Naive thymus-derived CD4-positive, alpha-beta T cell (primary cell): ENCODE data around the gene MARK3. TPM values are rescaled to one million over a fixed set of nuclear protein-coding genes. Genes with fewer than 3 reads are reported as not detected.
A peak's percentile ranks its signal among the peaks of the same experiment; 100 is the strongest.

ENCODE experiments used
- ATAC-seq: fragments of 150-1000 bp; cut with Tn5 transposase; 2 replicates; pipeline ENCODE4 v1.10.0; 2021; ENCODE audit warnings: mild to moderate bottlenecking, moderate library complexity
- CTCF ChIA-PET: fragments of 350-600 bp; sonication (Branson Sonifier 250); formaldehyde crosslinking; loops from one replicate; lab custom pipeline; 2021; ENCODE audit warnings: antibody characterized with exemption; lab: Charles Lee
- POLR2A ChIA-PET: fragments of 350-600 bp; sonication (Branson Sonifier 250); formaldehyde crosslinking; loops from one replicate; lab custom pipeline; 2021; ENCODE audit warnings: antibody characterized with exemption, inconsistent platforms; lab: Charles Lee
- DNase-seq, 9 donors: peaks; one replicate each; pipeline versions ENCODE4 v3.0.0 to v3.0.0-alpha.2; 2020 to 2022; ENCODE audit warnings: mixed read lengths in 1 of 9
- H3K27ac ChIP-seq: one replicate; pipeline ENCODE4 v1.7.0; 2013; ENCODE audit warnings: mild to moderate bottlenecking, low read depth, low read length, moderate library complexity
- H3K27me3 ChIP-seq, 2 donors: one replicate each; pipeline ENCODE4 v1.7.0; 2013; ENCODE audit warnings: low read length in 2 of 2, mild to moderate bottlenecking in 2 of 2, moderate library complexity in 2 of 2; ENCODE audit not compliant: control insufficient read depth in 2 of 2, insufficient read depth in 2 of 2
- H3K36me3 ChIP-seq, 3 experiments: 1 replicate in 2 of 3; 2 replicates in 1 of 3; pipeline ENCODE4 v1.7.0; 2013; ENCODE audit warnings: low read length in 3 of 3, mild to moderate bottlenecking in 3 of 3, moderate library complexity in 1 of 3; ENCODE audit not compliant: insufficient read depth in 3 of 3, control insufficient read depth in 2 of 3
- H3K4me1 ChIP-seq, 2 donors: one replicate each; pipeline ENCODE4 v1.7.0; 2013; ENCODE audit warnings: low read length in 2 of 2, mild to moderate bottlenecking in 2 of 2, moderate library complexity in 1 of 2; ENCODE audit not compliant: control insufficient read depth in 2 of 2, insufficient read depth in 2 of 2
- H3K4me3 ChIP-seq: 2 replicates; pipeline ENCODE4 v1.7.0; 2013; ENCODE audit warnings: mild to moderate bottlenecking, low read length
- H3K9me3 ChIP-seq, 3 experiments: 1 replicate in 2 of 3; 2 replicates in 1 of 3; pipeline ENCODE4 v1.7.0; 2013; ENCODE audit warnings: low read length in 3 of 3; ENCODE audit not compliant: control insufficient read depth in 2 of 3
- H3K27ac Mint-ChIP-seq, 9 donors: one replicate each; pipeline ENCODE4 v1.8.0; 2020 to 2022; ENCODE audit warnings: mixed read lengths in 9 of 9, mild to moderate bottlenecking in 8 of 9, moderate library complexity in 5 of 9, inconsistent platforms in 2 of 9
- H3K27me3 Mint-ChIP-seq, 5 donors: one replicate each; pipeline ENCODE4 v1.8.0; 2021 to 2022; ENCODE audit warnings: mixed read lengths in 5 of 5, mild to moderate bottlenecking in 1 of 5
- H3K36me3 Mint-ChIP-seq, 5 donors: one replicate each; pipeline ENCODE4 v1.8.0; 2020 to 2022; ENCODE audit warnings: mixed read lengths in 5 of 5, mild to moderate bottlenecking in 3 of 5, inconsistent platforms in 1 of 5
- H3K4me1 Mint-ChIP-seq, 7 donors: one replicate each; pipeline ENCODE4 v1.8.0; 2020 to 2022; ENCODE audit warnings: mixed read lengths in 7 of 7, mild to moderate bottlenecking in 3 of 7, inconsistent platforms in 1 of 7
- H3K4me3 Mint-ChIP-seq, 10 donors: one replicate each; pipeline ENCODE4 v1.8.0; 2020 to 2022; ENCODE audit warnings: mild to moderate bottlenecking in 10 of 10, mixed read lengths in 10 of 10, moderate library complexity in 6 of 10, inconsistent platforms in 2 of 10
- H3K9me3 Mint-ChIP-seq, 11 donors: one replicate each; pipeline ENCODE4 v1.8.0; 2020 to 2022; ENCODE audit warnings: mixed read lengths in 11 of 11, mild to moderate bottlenecking in 4 of 11, inconsistent platforms in 1 of 11, moderate library complexity in 1 of 11
- intact Hi-C, 2 donors: fragments of 100-400 bp; cut with micrococcal nuclease; formaldehyde crosslinking; loops; one replicate each; pipeline ENCODE4 v1.15.1; 2023
- polyA plus RNA-seq, 2 donors: library from polyadenylated mRNA; unstranded; fragments of 300-500 nt; fragmentation: Illumina TruSeq; gene quantifications; one replicate each; pipeline ENCODE4 v1.2.3, GENCODE V29; 2021
- total RNA-seq, 6 experiments: library from RNA in 5 of 6; stranded (reverse) in 5 of 6; gene quantifications; 1 replicate in 5 of 6; 2 replicates in 1 of 6; pipeline ENCODE4 v1.2.3 and lab custom pipeline; 2021 to 2026

MARK3 gene
- total and polyA plus RNA-seq, 7 experiments from 2014 or later, result 28.2 to 133 (median 100) TPM

DNA sequence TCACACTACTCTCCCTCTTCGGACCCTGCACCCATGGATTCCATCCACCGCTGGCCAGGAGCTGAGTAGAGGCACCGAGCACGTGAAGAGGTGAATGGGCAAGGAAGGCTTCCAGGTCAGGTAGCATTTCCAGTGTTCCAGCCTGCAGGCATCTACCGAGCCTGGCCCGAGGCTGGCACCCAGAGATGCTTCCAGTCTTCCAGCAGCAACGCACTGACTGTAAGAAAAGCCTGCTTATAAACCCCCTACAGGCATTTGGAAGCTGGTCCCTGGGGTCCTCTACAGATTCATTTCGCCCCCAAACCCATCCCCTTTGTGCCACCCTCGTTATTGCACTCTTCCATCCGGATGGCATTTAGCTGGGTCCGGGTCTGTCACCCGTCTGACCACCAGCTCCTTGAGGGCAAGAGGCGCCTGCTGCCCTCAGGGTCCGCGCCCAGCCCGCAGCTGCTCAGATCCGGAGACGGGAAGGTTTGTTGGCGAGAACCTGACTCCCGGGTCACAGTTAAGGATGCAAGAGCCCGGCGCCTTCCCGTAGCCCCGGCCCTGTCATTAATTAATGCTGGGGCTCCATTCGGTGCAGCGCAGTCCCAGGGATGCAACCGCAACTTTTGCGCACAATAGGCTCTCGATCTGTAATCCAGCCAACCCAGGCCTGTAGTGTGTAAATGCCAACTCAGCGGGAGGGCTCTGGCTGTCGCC, 614 bp upstream of the MARK3 start:
- Histone ChIP-seq H3K36me3 (no peaks in the 10 kb centered on the region), H3K9me3 (no peaks in the 10 kb centered on the region), H3K4me1 (peaks cover 26 to 28% of the 10 kb centered on the region in 2 donors), H3K27me3 (no peaks in the 10 kb centered on the region), H3K4me3 (peak overlapping the region; percentile 98), H3K27ac (peak overlapping the region; percentile 90)
- peaks cover 0 to 10% (median 0%) of the 10 kb centered on the region in 5 donors for H3K36me3 Mint-ChIP-seq
- peak overlapping the region; percentile 91 to 97 (median 94) for H3K27ac Mint-ChIP-seq
- POLR2A ChIA-PET, result interaction anchor here (0.6 to 4.2 kb wide), 4 partner anchors 44 to 1022 kb away, joined by 4 to 51 read pairs (median 4); partner anchors contain the start of genes CINP, EIF5 and TECPR2
- CTCF ChIA-PET, result interaction anchor here (0.6 kb wide), 1 partner anchor 9 kb away, joined by 3 read pairs; no protein-coding TSS in a partner anchor
- peaks cover 12 to 46% (median 33%) of the 10 kb centered on the region in 7 donors for H3K4me1 Mint-ChIP-seq
- peak overlapping the region; percentile 89 to 99 (median 94) for H3K4me3 Mint-ChIP-seq
- intact Hi-C loops, result loop anchor here (1.0 to 10.0 kb wide), 10 partner anchors 10 to 1650 kb away; partner anchors contain the start of genes BAG5 (in 2 of the 2), COA8 (in 2 of the 2), EIF5 (in 2 of the 2) and RCOR1 (in 2 of the 2)
- DNase-seq, result no peak
- H3K27me3 Mint-ChIP-seq, result peaks cover 0 to 15% (median 9%) of the 10 kb centered on the region in 5 donors
- no peak for ATAC-seq
- no peaks in the 10 kb centered on the region for H3K9me3 Mint-ChIP-seq

DNA sequence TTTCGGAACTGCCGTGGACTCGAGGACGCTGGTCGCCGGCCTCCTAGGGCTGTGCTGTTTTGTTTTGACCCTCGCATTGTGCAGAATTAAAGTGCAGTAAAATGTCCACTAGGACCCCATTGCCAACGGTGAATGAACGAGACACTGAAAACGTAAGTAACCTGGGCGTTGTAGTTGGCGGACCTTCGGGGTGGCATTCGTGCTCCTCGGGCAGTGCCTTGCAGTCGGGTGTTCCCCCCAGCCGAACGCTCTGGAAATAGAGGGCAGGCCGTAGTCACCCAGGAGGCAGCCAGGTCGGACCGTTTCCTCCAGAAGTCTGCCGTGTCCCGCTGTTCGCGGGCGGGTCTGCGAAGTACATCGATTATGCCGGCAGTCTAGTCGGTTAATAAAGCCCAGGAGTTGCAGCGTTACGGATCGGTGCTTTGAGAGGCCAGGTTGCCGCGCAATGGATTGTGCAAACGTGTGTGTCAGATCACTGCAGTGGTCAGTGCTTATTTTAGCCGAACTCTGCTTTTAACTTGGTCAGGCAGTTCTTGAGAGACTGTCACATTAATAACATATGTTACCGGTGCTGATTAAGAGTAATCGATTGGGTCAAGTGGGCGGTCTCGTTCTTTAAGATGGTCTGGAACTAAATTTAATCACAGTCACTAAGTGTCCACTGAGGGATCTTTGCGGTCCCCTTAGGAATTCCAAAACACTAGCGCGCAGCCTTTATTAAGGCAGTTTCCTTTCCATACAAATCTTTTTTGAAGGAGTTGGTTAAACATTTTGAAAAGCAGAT, 906 bp downstream of the MARK3 start:
- intact Hi-C loops, result loop anchor here (1.0 to 10.0 kb wide), 11 partner anchors 8 to 1651 kb away; partner anchors contain the start of genes BAG5 (in 2 of the 2), COA8 (in 2 of the 2), EIF5 (in 2 of the 2) and RCOR1 (in 2 of the 2)
- no peaks in the 10 kb centered on the region for H3K9me3 ChIP-seq
- H3K27me3 ChIP-seq, result no peaks in the 10 kb centered on the region
- Mint-ChIP-seq H3K4me3 (peak overlapping the region; percentile 94 to 99 (median 96)), H3K4me1 (peaks cover 12 to 58% (median 41%) of the 10 kb centered on the region in 7 donors), H3K36me3 (peaks cover 0 to 10% (median 0%) of the 10 kb centered on the region in 5 donors), H3K27me3 (peaks cover 0 to 13% (median 9%) of the 10 kb centered on the region in 5 donors), H3K27ac (peak overlapping the region; percentile 91 to 98 (median 95)), H3K9me3 (no peaks in the 10 kb centered on the region)
- ChIA-PET POLR2A (interaction anchor here (1.8 to 4.2 kb wide), 3 partner anchors 45 to 52 kb away, joined by 5 to 51 read pairs (median 18); partner anchors contain the start of gene EIF5), CTCF (no interaction called here)
- H3K27ac ChIP-seq, result peak overlapping the region; percentile 90
- peak overlapping the region; percentile 98 for H3K4me3 ChIP-seq
- H3K4me1 ChIP-seq, result peaks cover 26 to 36% of the 10 kb centered on the region in 2 donors
- DNase-seq (peak in 5 of 9 donors; percentile 22 to 49 (median 26)), ATAC-seq (no peak)
- no peaks in the 10 kb centered on the region for H3K36me3 ChIP-seq

DNA sequence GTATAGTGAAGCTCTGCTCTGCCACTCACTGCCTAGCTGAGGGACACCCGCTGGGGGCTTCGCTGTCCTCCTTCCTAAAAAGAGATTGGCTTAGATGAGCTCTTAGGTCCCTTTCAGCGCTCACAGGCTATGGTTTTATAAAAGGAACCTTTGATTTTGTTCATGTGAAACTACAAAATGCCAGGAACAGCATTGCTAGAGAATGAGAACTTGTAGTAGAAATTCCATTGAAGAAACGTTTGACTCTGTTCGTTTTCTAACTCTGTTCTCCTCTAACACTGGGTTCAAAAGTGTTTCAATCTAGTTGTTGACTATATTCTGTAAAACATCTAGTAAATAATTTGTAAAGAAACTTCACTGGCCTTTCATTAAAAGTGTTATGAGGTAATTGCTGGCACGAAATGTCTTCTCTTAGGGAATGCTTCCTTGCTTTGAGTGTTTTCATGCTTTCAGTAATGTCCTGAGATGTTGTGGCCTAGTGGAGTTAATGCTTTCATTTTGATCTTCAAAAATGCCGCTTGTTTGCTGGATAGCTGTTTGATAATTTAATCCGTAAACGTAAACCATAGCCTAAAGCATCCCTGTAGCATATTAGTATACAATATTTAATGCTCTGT, 1.6 kb downstream of the MARK3 start:
- H3K27ac ChIP-seq, result peak overlapping the region; percentile 90
- POLR2A ChIA-PET, result interaction anchor here (0.6 to 2.7 kb wide), 2 partner anchors 18 to 53 kb away, joined by 3 to 18 read pairs; partner anchors contain the start of gene EIF5
- DNase-seq (no peak), ATAC-seq (no peak)
- peak overlapping the region; percentile 94 to 99 (median 96) for H3K4me3 Mint-ChIP-seq
- CTCF ChIA-PET, result no interaction called here
- H3K27ac Mint-ChIP-seq, result peak overlapping the region; percentile 91 to 98 (median 95)
- no peaks in the 10 kb centered on the region for H3K36me3 ChIP-seq
- intact Hi-C loops, result loop anchor here (2.0 to 10.0 kb wide), 5 partner anchors 14 to 1652 kb away; partner anchors contain the start of genes RCOR1 (in 2 of the 2), KLC1 (in 1 of the 2) and TRAF3 (in 1 of the 2)
- no peaks in the 10 kb centered on the region for H3K9me3 Mint-ChIP-seq
- peaks cover 0 to 8% (median 4%) of the 10 kb centered on the region in 5 donors for H3K27me3 Mint-ChIP-seq
- peaks cover 0 to 10% (median 0%) of the 10 kb centered on the region in 5 donors for H3K36me3 Mint-ChIP-seq
- no peaks in the 10 kb centered on the region for H3K27me3 ChIP-seq
- H3K9me3 ChIP-seq, result no peaks in the 10 kb centered on the region
- peaks cover 12 to 61% (median 41%) of the 10 kb centered on the region in 7 donors for H3K4me1 Mint-ChIP-seq
- peaks cover 26 to 37% of the 10 kb centered on the region in 2 donors for H3K4me1 ChIP-seq
- H3K4me3 ChIP-seq, result peak overlapping the region; percentile 98

DNA sequence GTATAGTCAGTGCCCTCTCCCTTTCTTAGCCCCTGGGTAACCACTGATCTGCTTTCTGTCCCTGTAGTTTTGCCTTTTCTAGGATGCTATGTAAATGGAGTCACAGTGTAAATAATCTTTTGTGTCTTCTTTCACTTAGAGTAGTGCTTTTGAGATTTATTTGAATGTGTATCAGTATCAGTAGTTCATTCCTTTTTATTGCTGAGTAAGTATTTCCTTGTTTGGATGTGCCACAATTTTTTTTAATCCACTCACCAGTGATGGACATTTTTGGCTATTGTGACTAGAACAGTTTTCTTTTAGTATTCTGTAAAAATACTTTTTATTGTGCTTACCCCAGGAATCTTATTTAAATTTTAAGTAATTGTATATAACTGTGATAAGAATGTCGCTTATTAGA, 3.4 kb downstream of the MARK3 start:
- Histone ChIP-seq H3K4me1 (peaks cover 35 to 42% of the 10 kb centered on the region in 2 donors), H3K36me3 (no peaks in the 10 kb centered on the region), H3K27ac (peak overlapping the region; percentile 42), H3K9me3 (no peaks in the 10 kb centered on the region), H3K27me3 (no peaks in the 10 kb centered on the region), H3K4me3 (no peak overlapping the region)
- DNase-seq, result no peak
- H3K4me3 Mint-ChIP-seq, result peak overlapping the region in 9 of 10 donors; percentile 41 to 99 (median 77)
- H3K27ac Mint-ChIP-seq, result peak overlapping the region in 7 of 9 donors; percentile 6 to 91 (median 74)
- ChIA-PET POLR2A (interaction anchor here (1.1 to 2.7 kb wide), 2 partner anchors 8 to 55 kb away, joined by 5 to 18 read pairs; partner anchors contain the start of gene EIF5), CTCF (no interaction called here)
- intact Hi-C loops, result loop anchor here (5.0 to 10.0 kb wide), 4 partner anchors 239 to 1654 kb away; partner anchors contain the start of genes RCOR1 (in 2 of the 2), KLC1 (in 1 of the 2) and TRAF3 (in 1 of the 2)
- H3K27me3 Mint-ChIP-seq, result no peaks in the 10 kb centered on the region
- H3K36me3 Mint-ChIP-seq, result peaks cover 0 to 9% (median 0%) of the 10 kb centered on the region in 5 donors
- H3K4me1 Mint-ChIP-seq, result peaks cover 12 to 77% (median 44%) of the 10 kb centered on the region in 7 donors
- H3K9me3 Mint-ChIP-seq, result no peaks in the 10 kb centered on the region
- no peak for ATAC-seq

DNA sequence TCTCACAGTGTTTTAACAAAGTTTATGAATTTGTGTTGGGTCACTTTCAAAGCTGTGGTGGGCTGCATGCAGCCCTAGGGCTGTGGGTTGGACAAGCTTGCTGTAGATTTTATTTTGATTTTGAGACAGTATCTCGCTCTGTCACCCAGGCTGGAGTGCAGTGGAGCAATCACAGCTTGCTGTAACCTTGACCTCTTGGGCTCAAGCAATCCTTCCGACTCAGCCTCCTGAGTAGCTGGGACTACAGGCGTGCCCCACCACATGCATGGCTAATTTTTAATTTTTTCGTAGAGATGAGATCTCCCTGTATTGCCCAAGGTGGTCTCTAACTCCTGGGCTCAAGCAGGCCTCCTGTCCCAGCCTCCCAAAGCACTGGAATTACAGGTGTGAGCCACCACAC, 5.4 kb downstream of the MARK3 start:
- peak overlapping the region in 6 of 9 donors; percentile 34 to 81 (median 74) for H3K27ac Mint-ChIP-seq
- CTCF ChIA-PET, result interaction anchor here (0.6 to 1.4 kb wide), 12 partner anchors 8 to 696 kb away, joined by 3 to 7 read pairs (median 3); partner anchors contain the start of gene EIF5
- H3K27ac ChIP-seq, result no peak overlapping the region
- DNase-seq (no peak), ATAC-seq (no peak)
- no peaks in the 10 kb centered on the region for H3K9me3 Mint-ChIP-seq
- H3K36me3 Mint-ChIP-seq, result peaks cover 0 to 9% (median 0%) of the 10 kb centered on the region in 5 donors
- intact Hi-C loops, result loop anchor here in 1 of 2 donors (1.0 kb wide), 2 partner anchors 57 to 98 kb away; no protein-coding TSS in a partner anchor
- no peaks in the 10 kb centered on the region for H3K9me3 ChIP-seq
- POLR2A ChIA-PET, result interaction anchor here (0.6 to 2.0 kb wide), 8 partner anchors 8 to 477 kb away, joined by 3 to 11 read pairs (median 3); partner anchors contain the start of gene EIF5
- peaks cover 29 to 82% (median 56%) of the 10 kb centered on the region in 7 donors for H3K4me1 Mint-ChIP-seq
- no peaks in the 10 kb centered on the region for H3K27me3 ChIP-seq
- H3K36me3 ChIP-seq, result no peaks in the 10 kb centered on the region
- no peaks in the 10 kb centered on the region for H3K27me3 Mint-ChIP-seq
- H3K4me3 Mint-ChIP-seq, result peak overlapping the region in 2 of 10 donors; percentile 19 to 29
- no peak overlapping the region for H3K4me3 ChIP-seq
- peaks cover 47 to 51% of the 10 kb centered on the region in 2 donors for H3K4me1 ChIP-seq
